ENCODE results near the gene MACROD1.

Gene MACROD1

GRCh38 chr11:63993100-63993499, 172.8 kb downstream of the MACROD1 start:
- no peak for TF ChIP-seq CTCF (IDR thresholded peaks at IDR 0.05; ENCODE audit: low read depth, low read length, missing control alignments)
- DNase-seq (ENCODE audit: low read depth), result no peak
- no peak overlapping the region for H3K4me3 ChIP-seq (ENCODE audit: low read depth, low read length)

GRCh38 chr11:63991558-63991957, 174.4 kb downstream of the MACROD1 start:
- TF ChIP-seq CTCF (IDR thresholded peaks at IDR 0.05; ENCODE audit: low read depth, low read length, missing control alignments), result no peak
- no peak overlapping the region for H3K4me3 ChIP-seq (ENCODE audit: low read depth, low read length)
- DNase-seq (ENCODE audit: low read depth), result no peak

- peak overlapping the region; percentile 91 for H3K4me3 ChIP-seq (ENCODE audit: low read depth, low read length)
- no peak for DNase-seq (ENCODE audit: low read depth)
- no peak for TF ChIP-seq CTCF (IDR thresholded peaks at IDR 0.05; ENCODE audit: low read depth, low read length, missing control alignments)
These were observed 178.9 kb downstream of the MACROD1 start for GRCh38 chr11:63986932-63987513.

- peak; percentile 75 for DNase-seq (ENCODE audit: low read depth)
- TF ChIP-seq CTCF (IDR thresholded peaks at IDR 0.05; ENCODE audit: low read depth, low read length, missing control alignments), result no peak
- H3K4me3 ChIP-seq (ENCODE audit: low read depth, low read length), result peak within 1 kb of the TSS; percentile 91
These were observed 179.6 kb downstream of the MACROD1 start, which contains the start of gene OTUB1 for GRCh38 chr11:63986156-63986931. Gene OTUB1, plus strand, starts transcription at chr11:63986438. Its CDS starts 19 bp downstream, at chr11:63986457.

- no peak for DNase-seq (ENCODE audit: low read depth)
- TF ChIP-seq CTCF (IDR thresholded peaks at IDR 0.05; ENCODE audit: low read depth, low read length, missing control alignments), result no peak
- peak overlapping the region; percentile 91 for H3K4me3 ChIP-seq (ENCODE audit: low read depth, low read length)
These were observed 180.1 kb downstream of the MACROD1 start for GRCh38 chr11:63985812-63986155.

- no peak for TF ChIP-seq CTCF (IDR thresholded peaks at IDR 0.05; ENCODE audit: low read depth, low read length, missing control alignments)
- no peak overlapping the region for H3K4me3 ChIP-seq (ENCODE audit: low read depth, low read length)
These were observed 186.5 kb downstream of the MACROD1 start for GRCh38 chr11:63979426-63979825.

More at GRCh38 chr11:63979426-63979825, 186.5 kb downstream of the MACROD1 start:
- DNase-seq (ENCODE audit: low read depth), result no peak
